HUES64 (cell line): ENCODE measurements around the gene ZNF574.
A peak's percentile ranks its signal among the peaks of the same experiment; 100 is the strongest.

Experiments
- H3K27ac ChIP-seq: 2 replicates; pipeline ENCODE4 v1.7.0; 2013; ENCODE audit warnings: low read depth, low read length, inconsistent platforms
- H3K27me3 ChIP-seq: 2 replicates; pipeline ENCODE4 v1.6.1; 2013; ENCODE audit warnings: mild to moderate bottlenecking, low read length; ENCODE audit not compliant: insufficient read depth
- H3K36me3 ChIP-seq: 2 replicates; pipeline ENCODE4 v1.6.1; 2013; ENCODE audit warnings: mild to moderate bottlenecking, low read length; ENCODE audit not compliant: insufficient read depth
- H3K4me1 ChIP-seq: 2 replicates; pipeline ENCODE4 v1.6.1; 2013; ENCODE audit warnings: mild to moderate bottlenecking, low read length, moderate library complexity; ENCODE audit not compliant: insufficient read depth
- H3K4me3 ChIP-seq: 2 replicates; pipeline ENCODE4 v1.5.1; 2013; ENCODE audit warnings: mild to moderate bottlenecking, low read length, moderate library complexity
- H3K9ac ChIP-seq: 2 replicates; pipeline ENCODE4 v1.6.1; 2013; ENCODE audit warnings: mild to moderate bottlenecking, low read depth, low read length
- H3K9me3 ChIP-seq: 2 replicates; pipeline ENCODE4 v1.6.1; 2013; ENCODE audit warnings: low read depth, low read length; ENCODE audit not compliant: insufficient read depth
- WGBS: fragments of 150-250, 120-280 bp; methylation state at CpG from one replicate; pipeline ENCODE4 v1.1.7; 2013; ENCODE audit warnings: missing lambda C conversion rate; 5-methylcytosine and 5-hydroxymethylcytosine counted together

The ZNF574 gene

GRCh38 chr19:42086188-42086736 is 10.3 kb downstream of the ZNF574 start:
- no peak overlapping the region for H3K9ac ChIP-seq
- H3K4me3 ChIP-seq: no peak overlapping the region
- no peaks in the 10 kb centered on the region for H3K27me3 ChIP-seq
- H3K36me3 ChIP-seq: peaks cover 10% of the 10 kb centered on the region
- 95% methylated on average over 6 of the region's 9 CpGs for WGBS
- H3K4me1 ChIP-seq: peaks cover 19% of the 10 kb centered on the region
- no peak overlapping the region for H3K27ac ChIP-seq
- H3K9me3 ChIP-seq: no peaks in the 10 kb centered on the region

DNA sequence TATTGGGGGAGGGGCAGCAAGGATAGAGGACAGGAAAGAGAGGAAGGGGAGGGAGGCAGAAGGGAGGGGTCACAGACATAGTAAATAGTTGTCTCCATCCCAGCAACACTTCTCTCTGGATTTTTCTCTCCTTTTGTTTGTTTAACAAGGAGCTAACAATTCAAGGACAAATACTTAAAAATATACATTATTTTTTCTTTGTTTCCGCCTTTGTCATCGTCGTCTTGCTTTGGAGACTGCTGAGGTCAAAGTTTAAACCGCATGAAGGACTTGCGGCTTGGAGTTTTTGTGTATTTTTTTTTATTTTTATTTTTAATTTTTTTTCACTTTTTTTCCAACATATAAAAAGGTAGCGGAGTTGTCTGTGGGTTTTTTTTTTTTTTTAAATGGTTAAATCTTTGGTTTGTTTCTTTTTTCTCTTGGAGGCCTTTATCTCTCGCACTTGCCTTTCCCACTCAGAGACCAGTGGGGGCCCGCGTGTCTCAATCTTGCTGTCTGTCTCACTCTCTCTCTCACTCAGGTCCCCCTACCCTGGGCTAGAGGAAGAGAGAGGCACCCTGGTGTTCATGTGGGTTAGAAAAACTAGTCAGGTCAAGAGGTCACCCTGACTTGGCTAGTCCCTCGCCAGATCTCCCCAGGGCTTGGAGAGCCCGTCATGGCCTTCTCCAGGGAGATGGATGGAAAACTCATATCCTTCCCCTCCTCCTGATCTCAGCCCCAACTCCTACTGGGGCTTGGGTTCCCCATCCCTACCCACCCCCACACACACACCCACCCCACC is 11.0 kb downstream of the ZNF574 start:
- H3K9ac ChIP-seq: no peak overlapping the region
- peaks cover 19% of the 10 kb centered on the region for H3K4me1 ChIP-seq
- WGBS: 71% methylated on average over 8 of the region's 11 CpGs
- no peaks in the 10 kb centered on the region for H3K27me3 ChIP-seq
- H3K36me3 ChIP-seq: peaks cover 3% of the 10 kb centered on the region
- no peaks in the 10 kb centered on the region for H3K9me3 ChIP-seq
- no peak overlapping the region for H3K4me3 ChIP-seq
- no peak overlapping the region for H3K27ac ChIP-seq

DNA sequence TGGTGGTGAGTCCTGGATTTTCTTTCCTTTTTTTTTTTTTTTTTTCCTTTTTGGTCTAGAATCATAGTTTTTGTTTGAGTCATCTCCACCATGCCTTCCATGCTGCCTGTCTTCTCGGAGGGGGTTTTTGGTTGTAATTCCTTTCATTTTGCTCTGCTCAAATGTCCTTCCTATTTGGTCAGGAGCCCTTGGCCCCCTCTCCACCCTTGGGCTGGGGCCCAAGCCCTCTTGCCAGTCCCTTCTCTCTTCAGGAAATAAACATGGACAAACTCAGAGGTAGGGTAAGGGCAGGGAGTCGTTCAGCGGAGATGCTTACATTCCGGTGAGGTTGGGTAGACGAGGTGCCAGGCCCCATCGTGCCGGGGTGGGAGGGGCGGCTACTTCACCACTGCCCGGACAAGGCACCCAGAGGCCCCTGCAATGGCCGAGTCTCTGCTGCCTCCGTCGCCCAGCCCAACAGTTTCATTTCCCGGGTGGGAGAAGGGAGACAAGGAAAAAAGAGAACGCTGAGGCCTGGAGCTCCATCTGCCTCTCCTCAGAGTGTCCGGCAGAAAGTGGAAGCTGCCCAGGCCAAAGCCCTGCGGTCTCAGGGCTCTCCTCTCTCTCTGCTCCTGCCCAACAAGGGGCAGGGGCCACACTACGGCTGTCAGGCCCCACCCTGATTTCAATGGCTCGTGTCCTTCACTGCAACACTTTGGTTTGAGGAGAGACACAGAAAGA is 12.7 kb downstream of the ZNF574 start:
- Histone ChIP-seq H3K36me3 (no peaks in the 10 kb centered on the region), H3K9ac (no peak overlapping the region), H3K27me3 (no peaks in the 10 kb centered on the region), H3K9me3 (no peaks in the 10 kb centered on the region), H3K4me3 (no peak overlapping the region), H3K27ac (no peak overlapping the region), H3K4me1 (peaks cover 19% of the 10 kb centered on the region)
- 84% methylated on average over 18 of the region's 18 CpGs for WGBS

GRCh38 chr19:42089191-42089750 is 13.3 kb downstream of the ZNF574 start:
- Histone ChIP-seq H3K27me3 (no peaks in the 10 kb centered on the region), H3K36me3 (no peaks in the 10 kb centered on the region), H3K4me3 (no peak overlapping the region), H3K9me3 (no peaks in the 10 kb centered on the region), H3K9ac (no peak overlapping the region), H3K27ac (no peak overlapping the region), H3K4me1 (peaks cover 19% of the 10 kb centered on the region)
- 73% methylated on average over 10 of the region's 13 CpGs for WGBS

GRCh38 chr19:42089772-42090171 is 13.8 kb downstream of the ZNF574 start:
- H3K27me3 ChIP-seq: no peaks in the 10 kb centered on the region
- H3K4me1 ChIP-seq: peaks cover 19% of the 10 kb centered on the region
- H3K27ac ChIP-seq: no peak overlapping the region
- H3K9ac ChIP-seq: no peak overlapping the region
- WGBS: 91% methylated on average over 13 of the region's 13 CpGs
- no peaks in the 10 kb centered on the region for H3K36me3 ChIP-seq
- H3K9me3 ChIP-seq: no peaks in the 10 kb centered on the region
- no peak overlapping the region for H3K4me3 ChIP-seq

DNA sequence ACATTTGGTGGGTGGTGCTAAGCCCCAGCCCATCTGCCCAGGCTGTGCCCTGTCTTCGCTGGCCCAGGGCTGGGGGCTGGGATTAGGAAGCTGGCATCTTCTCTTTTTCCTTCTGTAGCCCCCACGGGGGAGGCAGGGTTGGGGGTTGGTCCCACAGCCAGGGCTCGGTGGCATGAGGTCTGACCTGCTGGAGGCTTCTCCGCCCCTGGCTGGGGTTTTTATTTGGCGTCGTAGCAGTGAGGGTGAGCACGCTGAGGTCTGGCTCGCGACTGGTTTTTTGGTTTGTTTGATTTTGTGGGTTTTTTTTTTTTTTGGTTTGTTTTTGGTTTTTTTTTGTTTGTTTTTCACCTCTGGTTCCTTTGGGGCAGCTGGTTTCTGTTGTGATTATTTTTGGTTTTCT is 14.7 kb downstream of the ZNF574 start:
- Histone ChIP-seq H3K9me3 (no peaks in the 10 kb centered on the region), H3K27ac (no peak overlapping the region)
- 68% methylated on average over 9 of the region's 9 CpGs for WGBS

DNA sequence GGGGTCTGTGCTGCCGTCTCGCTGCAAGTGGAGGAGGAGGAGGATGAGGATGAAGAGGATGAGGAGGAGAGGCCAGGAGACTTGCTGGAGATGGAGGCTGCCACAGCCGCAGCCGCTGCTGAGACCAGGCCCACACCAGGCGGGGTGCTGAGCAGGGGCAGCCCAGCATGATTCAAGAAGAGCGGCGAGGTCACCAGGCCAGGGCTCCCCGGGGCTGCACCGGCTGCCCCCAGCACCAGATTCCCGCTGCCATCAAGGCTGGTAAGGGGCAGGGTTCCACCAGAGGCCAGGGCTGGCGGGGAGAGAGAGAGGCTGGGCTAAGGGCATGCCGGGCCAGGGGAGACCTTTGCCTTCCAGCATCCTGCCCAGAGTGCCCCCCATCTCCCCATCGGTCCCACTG is 15.3 kb downstream of the ZNF574 start:
- Histone ChIP-seq H3K9ac (no peak overlapping the region), H3K9me3 (no peaks in the 10 kb centered on the region), H3K4me3 (no peak overlapping the region), H3K27ac (no peak overlapping the region), H3K27me3 (no peaks in the 10 kb centered on the region), H3K36me3 (no peaks in the 10 kb centered on the region), H3K4me1 (peaks cover 19% of the 10 kb centered on the region)
- WGBS: 89% methylated on average over 12 of the region's 13 CpGs

More for the DNA sequence above, 14.7 kb downstream of the ZNF574 start:
- H3K27me3 ChIP-seq: no peaks in the 10 kb centered on the region
- no peaks in the 10 kb centered on the region for H3K36me3 ChIP-seq
- no peak overlapping the region for H3K4me3 ChIP-seq
- no peak overlapping the region for H3K9ac ChIP-seq
- H3K4me1 ChIP-seq: peaks cover 19% of the 10 kb centered on the region

DNA sequence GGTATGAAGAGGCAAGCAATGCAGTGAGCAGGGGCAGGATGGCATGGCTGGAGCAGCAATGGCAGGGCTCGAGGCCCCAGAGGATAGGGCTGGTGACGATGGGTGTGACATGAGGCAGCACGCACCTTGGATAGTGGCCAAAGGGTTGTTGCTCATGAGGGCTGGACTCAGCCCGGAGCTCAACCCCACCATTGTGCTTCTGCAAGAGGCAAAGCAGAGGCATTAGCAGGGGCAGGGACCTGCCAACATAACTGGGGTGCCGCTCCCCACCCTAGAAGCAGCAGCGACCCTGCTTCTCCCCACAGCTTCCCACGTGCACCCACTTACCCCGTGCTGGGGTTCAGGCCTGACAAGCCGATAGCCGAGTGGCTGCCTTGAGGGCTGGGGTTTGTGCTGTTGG is 15.8 kb downstream of the ZNF574 start:
- no peak overlapping the region for H3K4me3 ChIP-seq
- peaks cover 14% of the 10 kb centered on the region for H3K4me1 ChIP-seq
- no peak overlapping the region for H3K9ac ChIP-seq
- no peaks in the 10 kb centered on the region for H3K36me3 ChIP-seq
- H3K27me3 ChIP-seq: no peaks in the 10 kb centered on the region
- WGBS: 90% methylated on average over 10 of the region's 10 CpGs
- H3K27ac ChIP-seq: no peak overlapping the region
- no peaks in the 10 kb centered on the region for H3K9me3 ChIP-seq

GRCh38 chr19:42092350-42092749 is 16.4 kb downstream of the ZNF574 start:
- Histone ChIP-seq H3K9ac (no peak overlapping the region), H3K9me3 (no peaks in the 10 kb centered on the region), H3K27ac (no peak overlapping the region), H3K36me3 (no peaks in the 10 kb centered on the region), H3K4me1 (peaks cover 10% of the 10 kb centered on the region), H3K27me3 (no peaks in the 10 kb centered on the region), H3K4me3 (no peak overlapping the region)
- 65% methylated on average over 5 of the region's 5 CpGs for WGBS

- no peak overlapping the region for H3K27ac ChIP-seq
- H3K4me3 ChIP-seq: no peak overlapping the region
- peaks cover 8% of the 10 kb centered on the region for H3K4me1 ChIP-seq
- no peaks in the 10 kb centered on the region for H3K9me3 ChIP-seq
- H3K9ac ChIP-seq: 0 out of 2 replicates have a peak overlapping the region, but pooled peaks have one; percentile 8
- no peaks in the 10 kb centered on the region for H3K27me3 ChIP-seq
- H3K36me3 ChIP-seq: no peaks in the 10 kb centered on the region
- 88% methylated on average over 4 of the region's 4 CpGs for WGBS
These were observed 17.5 kb downstream of the ZNF574 start for GRCh38 chr19:42093505-42093904.

DNA sequence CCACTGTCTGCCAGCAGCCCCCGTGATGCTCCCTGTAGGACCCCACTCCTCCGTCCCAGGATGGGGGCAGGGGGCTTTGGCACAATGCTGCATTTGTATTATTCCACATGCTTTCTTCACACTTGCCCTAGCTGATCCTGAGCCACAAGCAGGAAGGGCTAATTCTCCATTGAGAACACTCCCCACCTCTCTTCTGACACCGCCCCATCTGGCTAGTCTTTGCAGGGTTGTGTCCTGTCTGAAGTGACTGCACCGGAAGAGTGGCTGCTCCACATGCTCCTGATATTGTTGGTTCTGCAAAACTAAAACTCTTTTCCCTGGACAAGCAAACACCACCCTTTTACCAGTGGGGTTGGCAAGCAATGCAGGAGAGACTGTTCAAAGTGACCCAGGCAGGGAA is 18.0 kb downstream of the ZNF574 start:
- H3K9me3 ChIP-seq: no peaks in the 10 kb centered on the region
- H3K27me3 ChIP-seq: no peaks in the 10 kb centered on the region
- WGBS: 82% methylated on average over 4 of the region's 4 CpGs
- no peaks in the 10 kb centered on the region for H3K36me3 ChIP-seq
- H3K4me1 ChIP-seq: peaks cover 5% of the 10 kb centered on the region
- no peak overlapping the region for H3K27ac ChIP-seq
- H3K9ac ChIP-seq: no peak overlapping the region
- H3K4me3 ChIP-seq: no peak overlapping the region
